Endothelial cell (in vitro differentiated cells): ENCODE data around the gene GAGE13. TPM values are rescaled to one million over a fixed set of nuclear protein-coding genes. Genes with fewer than 3 reads are reported as not detected.
"Not testable (repeated sequence)": the region's sequence is repeated elsewhere in the genome, so short reads cannot be mapped to it uniquely, and the experiment has no call there.

Source experiments
- DNase-seq: peaks from one replicate; pipeline ENCODE4 v3.0.0; 2021; ENCODE audit warnings: low spot score
- H3K27ac Mint-ChIP-seq: one replicate; pipeline ENCODE4 v1.8.0; 2021; ENCODE audit warnings: mixed read lengths, inconsistent platforms; ENCODE audit not compliant: unreplicated experiment
- H3K27me3 Mint-ChIP-seq: one replicate; pipeline ENCODE4 v1.8.0; 2021; ENCODE audit warnings: mild to moderate bottlenecking, moderate library complexity, mixed read lengths, inconsistent platforms; ENCODE audit not compliant: unreplicated experiment
- H3K36me3 Mint-ChIP-seq: one replicate; pipeline ENCODE4 v1.8.0; 2021; ENCODE audit warnings: mild to moderate bottlenecking, low read depth, mixed read lengths, inconsistent platforms; ENCODE audit not compliant: unreplicated experiment
- H3K4me1 Mint-ChIP-seq: one replicate; pipeline ENCODE4 v1.8.0; 2021; ENCODE audit warnings: mild to moderate bottlenecking, mixed read lengths, inconsistent platforms; ENCODE audit not compliant: unreplicated experiment
- H3K4me3 Mint-ChIP-seq: one replicate; pipeline ENCODE4 v1.8.0; 2021; ENCODE audit warnings: mild to moderate bottlenecking, mixed read lengths, inconsistent platforms; ENCODE audit not compliant: unreplicated experiment
- H3K9me3 Mint-ChIP-seq: one replicate; pipeline ENCODE4 v1.8.0; 2021; ENCODE audit warnings: mixed read lengths, inconsistent platforms; ENCODE audit not compliant: unreplicated experiment
- total RNA-seq: library from RNA; stranded (reverse); fragmentation: NEBNext Ultra II Directional; extraction: Animal tissue kit (Norgen Biotek cat#: 25700); gene quantifications from one replicate; pipeline ENCODE4 v1.2.1, GENCODE V29; 2021; ENCODE audit not compliant: unreplicated experiment
- TF ChIP-seq, protein P1 (sequence below): fragments of 200-600 bp; sonication (generic); IDR thresholded peaks from one replicate; pipeline ENCODE4 v1.5.0; 2021; ENCODE audit warnings: antibody characterized with exemption; ENCODE audit not compliant: unreplicated experiment

Gene GAGE13
- total RNA-seq, 1 donor from 2014 or later: not detected

DNA sequence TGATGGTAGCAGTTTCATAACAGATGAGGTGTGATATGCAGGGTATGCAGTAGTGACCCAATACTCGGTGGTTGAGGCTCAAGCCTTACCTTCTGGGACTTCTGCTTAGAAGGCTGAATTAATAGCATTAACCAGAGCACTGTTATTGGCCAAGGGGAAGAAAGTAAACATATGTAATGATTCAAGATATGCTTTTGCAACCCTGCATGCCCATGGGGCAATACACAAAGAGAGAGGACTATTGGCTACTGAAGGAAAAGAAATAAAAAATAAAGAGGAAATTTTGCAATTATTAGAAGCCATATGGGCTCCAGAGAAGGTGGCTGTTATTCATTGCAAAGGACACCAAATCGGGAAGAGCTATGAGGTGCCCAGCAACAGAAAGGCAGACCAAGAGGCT lies 19.2 kb upstream of the GAGE13 start:
- TF ChIP-seq, protein P1, sequence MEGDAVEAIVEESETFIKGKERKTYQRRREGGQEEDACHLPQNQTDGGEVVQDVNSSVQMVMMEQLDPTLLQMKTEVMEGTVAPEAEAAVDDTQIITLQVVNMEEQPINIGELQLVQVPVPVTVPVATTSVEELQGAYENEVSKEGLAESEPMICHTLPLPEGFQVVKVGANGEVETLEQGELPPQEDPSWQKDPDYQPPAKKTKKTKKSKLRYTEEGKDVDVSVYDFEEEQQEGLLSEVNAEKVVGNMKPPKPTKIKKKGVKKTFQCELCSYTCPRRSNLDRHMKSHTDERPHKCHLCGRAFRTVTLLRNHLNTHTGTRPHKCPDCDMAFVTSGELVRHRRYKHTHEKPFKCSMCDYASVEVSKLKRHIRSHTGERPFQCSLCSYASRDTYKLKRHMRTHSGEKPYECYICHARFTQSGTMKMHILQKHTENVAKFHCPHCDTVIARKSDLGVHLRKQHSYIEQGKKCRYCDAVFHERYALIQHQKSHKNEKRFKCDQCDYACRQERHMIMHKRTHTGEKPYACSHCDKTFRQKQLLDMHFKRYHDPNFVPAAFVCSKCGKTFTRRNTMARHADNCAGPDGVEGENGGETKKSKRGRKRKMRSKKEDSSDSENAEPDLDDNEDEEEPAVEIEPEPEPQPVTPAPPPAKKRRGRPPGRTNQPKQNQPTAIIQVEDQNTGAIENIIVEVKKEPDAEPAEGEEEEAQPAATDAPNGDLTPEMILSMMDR: no peak
- Mint-ChIP-seq H3K4me3 (no peak overlapping the region), H3K27ac (no peak overlapping the region), H3K27me3 (peaks cover 7% of the 10 kb centered on the region), H3K36me3 (no peaks in the 10 kb centered on the region), H3K4me1 (peaks cover 10% of the 10 kb centered on the region), H3K9me3 (no peaks in the 10 kb centered on the region)
- no peak for DNase-seq

GRCh38 chrX:49316085-49316484 lies 15.3 kb upstream of the GAGE13 start:
- Mint-ChIP-seq H3K9me3 (no peaks in the 10 kb centered on the region), H3K4me3 (no peak overlapping the region), H3K27ac (no peak overlapping the region), H3K4me1 (no peaks in the 10 kb centered on the region), H3K36me3 (no peaks in the 10 kb centered on the region), H3K27me3 (no peaks in the 10 kb centered on the region)
- DNase-seq: no peak
- TF ChIP-seq, protein P1: no peak

GRCh38 chrX:49321737-49322136 lies 9.6 kb upstream of the GAGE13 start, which contains the start of gene GAGE12J:
Gene GAGE12J, plus strand, starts transcription at chrX:49322037. Its CDS starts 1,157 bp downstream, at chrX:49323194.
- not testable (repeated sequence) for DNase-seq

GRCh38 chrX:49322266-49322665 lies 9.1 kb upstream of the GAGE13 start:
- H3K27me3 Mint-ChIP-seq, H3K4me1 Mint-ChIP-seq, DNase-seq, H3K27ac Mint-ChIP-seq, H3K4me3 Mint-ChIP-seq, H3K9me3 Mint-ChIP-seq, H3K36me3 Mint-ChIP-seq: not testable (repeated sequence)

More at GRCh38 chrX:49321737-49322136, 9.6 kb upstream of the GAGE13 start, which contains the start of gene GAGE12J:
- H3K27ac Mint-ChIP-seq, H3K4me1 Mint-ChIP-seq, H3K4me3 Mint-ChIP-seq, H3K27me3 Mint-ChIP-seq, H3K36me3 Mint-ChIP-seq, H3K9me3 Mint-ChIP-seq: not testable (repeated sequence)

GRCh38 chrX:49323735-49324134 lies 7.6 kb upstream of the GAGE13 start:
- not testable (repeated sequence) for H3K27ac Mint-ChIP-seq, DNase-seq, H3K36me3 Mint-ChIP-seq, H3K4me1 Mint-ChIP-seq, H3K27me3 Mint-ChIP-seq, H3K9me3 Mint-ChIP-seq, H3K4me3 Mint-ChIP-seq

DNA sequence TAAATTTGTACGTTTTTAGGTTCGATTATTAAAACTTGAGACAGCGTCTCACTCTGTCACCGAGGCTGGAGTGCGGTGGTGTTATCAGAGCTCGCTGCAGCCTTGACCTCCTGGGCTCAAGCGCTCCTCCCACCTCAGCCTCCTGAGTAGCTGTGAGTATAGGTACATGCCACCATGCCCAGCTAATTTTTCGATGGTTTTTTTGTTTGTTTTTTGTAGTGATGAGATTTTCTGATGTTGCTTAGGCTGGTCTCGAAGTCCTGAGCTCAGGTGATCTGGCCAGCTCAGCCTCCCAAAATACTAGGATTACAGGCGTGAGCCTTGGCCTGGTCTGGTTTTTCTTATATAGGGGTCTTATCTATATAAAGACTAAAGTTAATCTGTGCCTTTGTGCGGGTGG lies 961 bp upstream of the GAGE13 start:
- not testable (repeated sequence) for H3K4me3 Mint-ChIP-seq, DNase-seq, H3K9me3 Mint-ChIP-seq, H3K4me1 Mint-ChIP-seq, H3K36me3 Mint-ChIP-seq, H3K27ac Mint-ChIP-seq, H3K27me3 Mint-ChIP-seq

GRCh38 chrX:49331841-49332240 lies 459 bp downstream of the GAGE13 start:
- not testable (repeated sequence) for H3K27ac Mint-ChIP-seq, H3K27me3 Mint-ChIP-seq, H3K4me1 Mint-ChIP-seq, H3K36me3 Mint-ChIP-seq, DNase-seq, H3K9me3 Mint-ChIP-seq, H3K4me3 Mint-ChIP-seq

GRCh38 chrX:49341449-49341848 lies 10.1 kb downstream of the GAGE13 start:
- not testable (repeated sequence) for H3K36me3 Mint-ChIP-seq, H3K27ac Mint-ChIP-seq, H3K27me3 Mint-ChIP-seq, H3K4me1 Mint-ChIP-seq, DNase-seq, H3K4me3 Mint-ChIP-seq, H3K9me3 Mint-ChIP-seq

DNA sequence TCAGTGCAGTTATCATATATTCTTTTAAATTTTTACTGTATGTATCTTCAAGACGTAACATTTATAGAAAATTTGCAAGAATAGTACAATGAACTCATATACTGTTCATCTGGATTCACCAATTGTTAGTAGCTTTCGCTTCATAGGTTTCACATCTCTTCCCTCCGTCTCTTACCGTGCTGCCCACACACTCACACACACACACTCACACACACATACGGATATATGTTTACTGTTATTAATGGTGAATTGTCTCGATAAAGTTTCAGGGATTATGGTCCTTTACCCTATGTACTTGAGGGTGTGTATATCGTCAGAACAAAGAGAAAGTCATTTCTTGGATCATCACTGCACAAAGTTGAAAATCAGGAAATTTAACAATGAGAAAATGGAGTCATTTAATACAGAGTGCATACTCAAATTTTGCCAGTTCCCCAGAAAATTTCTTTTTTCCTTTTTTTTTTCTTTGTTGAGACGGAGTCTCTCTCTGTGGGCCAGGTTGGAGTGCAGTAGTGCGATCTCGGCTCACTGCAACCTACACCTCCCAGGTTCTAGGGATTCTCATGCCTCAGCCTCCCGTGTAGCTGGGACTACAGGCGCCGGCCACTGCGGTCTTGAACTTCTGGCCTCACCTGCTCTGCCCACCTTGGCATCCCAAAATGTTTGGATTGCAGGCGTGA lies 13.3 kb downstream of the GAGE13 start:
- H3K27ac Mint-ChIP-seq, H3K36me3 Mint-ChIP-seq, H3K9me3 Mint-ChIP-seq: not testable (repeated sequence)

DNA sequence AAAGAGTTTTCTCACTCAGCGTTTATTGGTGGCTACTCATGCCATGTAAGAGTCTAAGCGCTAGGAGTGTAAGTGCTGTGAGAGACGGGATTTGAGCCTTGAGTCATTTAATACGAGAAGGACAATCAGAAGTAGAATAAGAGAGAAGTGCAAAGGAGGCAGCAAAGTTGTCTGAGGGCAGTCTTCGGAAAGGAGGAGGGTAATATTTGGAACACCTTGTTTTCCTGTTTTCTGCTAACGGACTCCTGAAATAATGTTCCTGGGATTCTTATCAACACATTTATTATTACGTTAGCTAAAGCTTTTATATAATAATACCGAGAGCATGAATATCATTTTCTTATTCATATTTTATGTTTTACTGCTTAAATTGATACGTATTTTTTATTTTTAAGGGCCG lies 14.0 kb downstream of the GAGE13 start:
- H3K4me3 Mint-ChIP-seq, H3K27ac Mint-ChIP-seq, H3K4me1 Mint-ChIP-seq, DNase-seq, H3K36me3 Mint-ChIP-seq, H3K9me3 Mint-ChIP-seq, H3K27me3 Mint-ChIP-seq: not testable (repeated sequence)

More for the DNA sequence above, 13.3 kb downstream of the GAGE13 start:
- not testable (repeated sequence) for H3K27me3 Mint-ChIP-seq, H3K4me1 Mint-ChIP-seq, H3K4me3 Mint-ChIP-seq, DNase-seq
